GM21381 (cell line): ENCODE data around the gene AADAC.
"Not testable (repeated sequence)": the region's sequence is repeated elsewhere in the genome, so short reads cannot be mapped to it uniquely, and the experiment has no call there.

Experiments used
- ATAC-seq: cut with Tn5 transposase; IDR thresholded peaks from one replicate; pipeline ENCODE4 v1.9.1; 2021; ENCODE audit warnings: mild to moderate bottlenecking, moderate library complexity; ENCODE audit not compliant: unreplicated experiment

Gene AADAC

GRCh38 chr3:151796105-151796680, 17.7 kb upstream of the AADAC start:
- no peak for ATAC-seq

- no peak for ATAC-seq
Measured at GRCh38 chr3:151798466-151798865, 15.4 kb upstream of the AADAC start.

GRCh38 chr3:151800431-151800830, 13.5 kb upstream of the AADAC start:
- no peak for ATAC-seq

GRCh38 chr3:151804267-151804666, 9.6 kb upstream of the AADAC start:
- no peak for ATAC-seq

- ATAC-seq, result no peak
Measured at GRCh38 chr3:151806838-151807237, 7.1 kb upstream of the AADAC start.

- ATAC-seq, result not testable (repeated sequence)
Measured at GRCh38 chr3:151808926-151809325, 5.0 kb upstream of the AADAC start.

- no peak for ATAC-seq
Measured at GRCh38 chr3:151811474-151811873, 2.4 kb upstream of the AADAC start.

GRCh38 chr3:151814588-151814987, 672 bp downstream of the AADAC start:
- ATAC-seq, result no peak

- no peak for ATAC-seq
Measured at GRCh38 chr3:151816091-151816604, 2.2 kb downstream of the AADAC start.

GRCh38 chr3:151817473-151817872, 3.6 kb downstream of the AADAC start:
- ATAC-seq, result no peak

GRCh38 chr3:151818361-151818760, 4.4 kb downstream of the AADAC start:
- ATAC-seq, result no peak

- no peak for ATAC-seq
Measured at GRCh38 chr3:151819910-151820309, 6.0 kb downstream of the AADAC start.

GRCh38 chr3:151827816-151828215, 13.9 kb downstream of the AADAC start:
- ATAC-seq, result no peak

- ATAC-seq, result no peak
Measured at GRCh38 chr3:151835751-151836525, 22.0 kb downstream of the AADAC start.

- no peak for ATAC-seq
Measured at GRCh38 chr3:151837057-151837456, 23.1 kb downstream of the AADAC start.

- peak; percentile 69 for ATAC-seq
Measured at GRCh38 chr3:151838574-151839312, 24.8 kb downstream of the AADAC start.

- ATAC-seq, result no peak
Measured at GRCh38 chr3:151839313-151839631, 25.4 kb downstream of the AADAC start.

GRCh38 chr3:151841801-151842200, 27.9 kb downstream of the AADAC start:
- no peak for ATAC-seq

GRCh38 chr3:151843275-151843674, 29.4 kb downstream of the AADAC start:
- no peak for ATAC-seq

- ATAC-seq, result no peak
Measured at GRCh38 chr3:151845306-151845905, 31.5 kb downstream of the AADAC start.

GRCh38 chr3:151850065-151850464, 36.1 kb downstream of the AADAC start:
- ATAC-seq, result not testable (repeated sequence)
